Fibroblast of skin of back (primary cell): ENCODE measurements around the gene SPATA46. TPM values are rescaled to one million over a fixed set of nuclear protein-coding genes. Genes with fewer than 3 reads are reported as not detected.
"Not testable (repeated sequence)": the region's sequence is repeated elsewhere in the genome, so short reads cannot be mapped to it uniquely, and the experiment has no call there.

Experiments used
- DNase-seq: peaks from one replicate; pipeline ENCODE4 v3.0.0-alpha.2; 2013
- polyA plus RNA-seq, 2 experiments: library from polyadenylated mRNA; unstranded; fragments of 120-200 nt; gene quantifications; one replicate each; pipeline ENCODE4 v1.2.1, GENCODE V29; 2013; ENCODE audit not compliant: insufficient read length in 2 of 2

SPATA46 gene, protein sequence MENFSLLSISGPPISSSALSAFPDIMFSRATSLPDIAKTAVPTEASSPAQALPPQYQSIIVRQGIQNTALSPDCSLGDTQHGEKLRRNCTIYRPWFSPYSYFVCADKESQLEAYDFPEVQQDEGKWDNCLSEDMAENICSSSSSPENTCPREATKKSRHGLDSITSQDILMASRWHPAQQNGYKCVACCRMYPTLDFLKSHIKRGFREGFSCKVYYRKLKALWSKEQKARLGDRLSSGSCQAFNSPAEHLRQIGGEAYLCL
- not detected for polyA plus RNA-seq (2013, experiment 1 of 2; ENCODE audit: insufficient read length)
- polyA plus RNA-seq (2013, experiment 2 of 2; ENCODE audit: insufficient read length): not detected

- no peak for DNase-seq
Observed at GRCh38 chr1:162376691-162377090, at the start of gene SPATA46. Gene SPATA46 (minus strand): TSS chr1:162376854. CDS start chr1:162376790, 64 bp downstream.

GRCh38 chr1:162422662-162423375 is 46.2 kb upstream of the SPATA46 start:
- DNase-seq: no peak

- DNase-seq: no peak
Observed at GRCh38 chr1:162421258-162422164, 44.9 kb upstream of the SPATA46 start.

- DNase-seq: peak; percentile 29
Observed at GRCh38 chr1:162420120-162420519, 43.5 kb upstream of the SPATA46 start.

GRCh38 chr1:162419450-162419931 is 42.8 kb upstream of the SPATA46 start:
- peak; percentile 6 for DNase-seq

- DNase-seq: not testable (repeated sequence)
Observed at GRCh38 chr1:162418584-162418983, 41.9 kb upstream of the SPATA46 start.

- DNase-seq: no peak
Observed at GRCh38 chr1:162417650-162418049, 41.0 kb upstream of the SPATA46 start.

GRCh38 chr1:162416909-162417308 is 40.3 kb upstream of the SPATA46 start:
- DNase-seq: no peak

GRCh38 chr1:162416215-162416614 is 39.6 kb upstream of the SPATA46 start:
- no peak for DNase-seq

DNA sequence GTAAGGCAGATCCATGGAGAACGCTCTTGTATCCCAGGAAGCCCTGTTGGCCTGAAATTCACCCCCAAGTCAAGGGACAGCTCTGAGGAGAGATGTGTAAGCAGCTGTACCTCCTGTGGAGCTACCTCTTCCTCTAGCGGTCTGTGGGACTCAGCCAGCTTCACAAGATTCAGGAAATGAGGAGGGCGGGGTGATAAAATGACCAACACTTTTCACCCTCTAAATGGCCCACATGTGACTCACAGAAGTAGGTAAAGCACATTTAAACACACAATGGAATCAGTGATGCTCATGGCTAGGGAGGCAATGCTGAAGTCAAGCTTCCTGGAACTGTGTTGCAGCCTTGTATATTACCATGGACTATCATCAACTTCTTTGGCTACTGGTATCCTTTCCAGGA is 35.3 kb upstream of the SPATA46 start, which contains the start of gene SH2D1B:
Gene SH2D1B, minus strand, starts transcription at position 135 of the 400 bp plus-strand sequence. Its CDS starts 120 bp downstream, at position 15.
- DNase-seq: peak; percentile 20

GRCh38 chr1:162407539-162407938 is 30.9 kb upstream of the SPATA46 start:
- DNase-seq: no peak

DNA sequence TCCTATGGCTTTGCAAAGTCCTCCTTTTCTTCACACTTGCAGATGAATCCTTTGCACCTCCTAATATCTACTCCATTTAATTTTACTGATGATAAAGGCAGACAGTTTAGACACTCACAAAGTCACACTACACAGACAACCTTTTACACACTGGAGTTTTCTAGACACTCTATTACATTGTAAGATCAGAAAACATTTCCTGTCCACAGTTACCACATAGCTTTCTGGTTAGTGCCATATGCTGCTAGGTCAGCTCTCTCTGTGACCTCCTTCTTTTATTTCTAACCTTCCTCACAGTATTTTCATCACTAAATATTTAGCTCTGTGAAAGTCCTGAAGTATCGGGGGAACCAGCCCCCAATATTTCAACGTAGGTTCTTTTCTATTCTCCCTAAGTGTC is 30.2 kb upstream of the SPATA46 start:
- DNase-seq: no peak

- no peak for DNase-seq
Observed at GRCh38 chr1:162405800-162406199, 29.1 kb upstream of the SPATA46 start.

- peak; percentile 68 for DNase-seq
Observed at GRCh38 chr1:162404550-162405160, 28.0 kb upstream of the SPATA46 start.

- no peak for DNase-seq
Observed at GRCh38 chr1:162400790-162401355, 24.2 kb upstream of the SPATA46 start.

DNA sequence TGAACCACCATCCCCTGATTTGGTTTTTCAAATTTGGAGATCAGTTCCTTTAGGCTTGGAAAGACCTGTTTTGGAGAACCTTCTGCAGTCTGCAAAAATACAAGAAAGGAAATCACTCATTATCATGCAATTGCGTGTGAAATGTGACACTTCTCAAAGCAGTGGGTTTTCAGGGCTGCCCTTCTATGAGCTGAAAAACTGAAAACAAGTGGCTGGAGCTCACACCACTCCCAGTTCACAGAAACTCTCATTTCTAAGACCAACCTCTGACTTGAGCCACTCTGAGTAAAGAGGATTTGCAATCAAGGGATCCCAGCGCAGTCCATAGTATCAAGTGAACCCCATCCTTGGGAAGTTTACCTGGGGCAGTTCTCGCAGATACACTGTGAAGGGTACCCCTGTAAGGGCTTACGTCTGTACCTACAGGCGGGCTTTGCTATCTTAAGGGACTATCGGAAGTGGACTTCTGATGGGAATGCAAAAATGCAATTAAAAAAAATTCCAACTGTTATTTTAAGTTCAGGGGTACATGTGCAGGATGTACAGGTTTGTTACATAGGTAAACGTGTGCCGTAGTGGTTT is 22.4 kb upstream of the SPATA46 start:
- DNase-seq: no peak

GRCh38 chr1:162397943-162398560 is 21.4 kb upstream of the SPATA46 start:
- no peak for DNase-seq

- no peak for DNase-seq
Observed at GRCh38 chr1:162397039-162397448, 20.4 kb upstream of the SPATA46 start.

GRCh38 chr1:162396201-162396906 is 19.7 kb upstream of the SPATA46 start:
- no peak for DNase-seq
